HCT116 (cell line): ENCODE measurements around the gene ADGRF4. TPM values are rescaled to one million over a fixed set of nuclear protein-coding genes. Genes with fewer than 3 reads are reported as not detected.

Experiments used
- ATAC-seq: fragments of 200-7000 bp; cut with Tn5 transposase; 2 replicates; pipeline ENCODE4 v1.9.1; 2020; ENCODE audit warnings: mild to moderate bottlenecking, moderate library complexity
- BruUV-seq: library from RNA; stranded (reverse); fragments of 400-500 nt; replicated peaks from 2 replicates; lab custom pipeline; 2021; lab: Mats Ljungman, UMichigan
- CTCF ChIA-PET: fragments of 300-600 bp; sonication (Branson Sonifier 250); formaldehyde crosslinking; loops from one replicate; lab custom pipeline; 2021; ENCODE audit warnings: antibody characterized with exemption; lab: Charles Lee
- POLR2A ChIA-PET: fragments of 300-600, 350-600 bp; sonication (Branson Sonifier 250); formaldehyde crosslinking; loops from one replicate; lab custom pipeline; 2021; ENCODE audit warnings: antibody characterized with exemption; lab: Charles Lee
- RAD21 ChIA-PET, 2 experiments: fragments of 300-600 bp; sonication (Branson Sonifier 250); formaldehyde crosslinking; loops; one replicate each; lab custom pipeline; 2023; ENCODE audit warnings: low total read pairs in 2 of 2; ENCODE audit not compliant: uncharacterized antibody in 2 of 2, unreplicated experiment in 2 of 2, low non-redundant PET in 1 of 2; lab: Charles Lee
- DNase-seq: peaks from one replicate; pipeline ENCODE4 v3.0.0-alpha.2; 2010; ENCODE audit warnings: low read depth, low spot score
- H2AFZ ChIP-seq: fragments of 200-600 bp; shearing (Covaris generic), sonication (generic); 2 replicates; pipeline ENCODE4 v1.6.1; 2017; ENCODE audit warnings: low read depth, mixed run types, mixed read lengths, antibody characterized with exemption, low read length; ENCODE audit not compliant: poor library complexity, severe bottlenecking
- H3K27ac ChIP-seq: 2 replicates; pipeline ENCODE4 v1.5.1; 2012; ENCODE audit warnings: low read depth, low read length
- H3K27me3 ChIP-seq: fragments of 200-600 bp; sonication (generic); 2 replicates; pipeline ENCODE4 v1.6.1; 2016; ENCODE audit warnings: mixed run types, low read length, mixed read lengths; ENCODE audit not compliant: insufficient read depth
- H3K36me3 ChIP-seq, 2 experiments: fragments of 200-500 bp in 1 of 2; fragments of 200-600 bp in 1 of 2; sonication (Bioruptor generic) in 1 of 2; sonication (generic) in 1 of 2; 2 replicates each; pipeline versions ENCODE4 v1.5.1 to v1.6.1; 2014 to 2016; ENCODE audit warnings: low read length in 2 of 2, inconsistent platforms in 1 of 2, mixed read lengths in 1 of 2, mixed run types in 1 of 2; ENCODE audit not compliant: insufficient read depth in 2 of 2, control insufficient read depth in 1 of 2
- H3K4me1 ChIP-seq, 2 experiments: fragments of 200-600 bp in 1 of 2; sonication (generic) in 1 of 2; 2 replicates each; pipeline versions ENCODE4 v1.5.1 to v1.6.1; 2012 to 2017; ENCODE audit warnings: low read length in 2 of 2, inconsistent platforms in 1 of 2, mild to moderate bottlenecking in 1 of 2, mixed read lengths in 1 of 2, mixed run types in 1 of 2, moderate library complexity in 1 of 2; ENCODE audit not compliant: insufficient read depth in 2 of 2, control insufficient read depth in 1 of 2
- H3K4me2 ChIP-seq: fragments of 200-600 bp; sonication (generic); 2 replicates; pipeline ENCODE4 v1.6.1; 2017; ENCODE audit warnings: mixed run types, low read length, mixed read lengths
- H3K4me3 ChIP-seq, 2 experiments: fragments of 200-600 bp in 1 of 2; sonication (generic) in 1 of 2; replicated peaks in 1 of 2; 2 replicates each; pipeline ENCODE4 v1.5.1; 2011 to 2016; ENCODE audit warnings: low read length in 2 of 2, control low read depth in 1 of 2, low read depth in 1 of 2, mild to moderate bottlenecking in 1 of 2, mixed read lengths in 1 of 2, mixed run types in 1 of 2
- H3K79me2 ChIP-seq: fragments of 200-600 bp; sonication (generic); 2 replicates; pipeline ENCODE4 v1.6.1; 2017; ENCODE audit warnings: mild to moderate bottlenecking, mixed run types, low read length, moderate library complexity, mixed read lengths; ENCODE audit not compliant: insufficient read depth
- H3K9ac ChIP-seq: fragments of 200-600 bp; sonication (generic); 2 replicates; pipeline ENCODE4 v1.6.1; 2016; ENCODE audit warnings: low read length, mixed read lengths
- H3K9me2 ChIP-seq: fragments of 200-600 bp; sonication (generic), shearing (Covaris generic); 2 replicates; pipeline ENCODE4 v1.6.1; 2017; ENCODE audit warnings: mixed run types, mild to moderate bottlenecking, moderate library complexity; ENCODE audit not compliant: insufficient read depth
- H3K9me3 ChIP-seq, 2 experiments: fragments of 200-500 bp in 1 of 2; fragments of 200-600 bp in 1 of 2; sonication (Bioruptor generic) in 1 of 2; sonication (generic) in 1 of 2; 2 replicates each; pipeline ENCODE4 v1.6.1; 2014 to 2017; ENCODE audit warnings: low read length in 2 of 2, mixed read lengths in 2 of 2, inconsistent platforms in 1 of 2, low read depth in 1 of 2, mild to moderate bottlenecking in 1 of 2, mixed run types in 1 of 2, moderate library complexity in 1 of 2; ENCODE audit not compliant: control insufficient read depth in 1 of 2, insufficient read depth in 1 of 2
- H4K20me1 ChIP-seq: fragments of 200-600 bp; sonication (generic), shearing (Covaris generic); 2 replicates; pipeline ENCODE4 v1.6.1; 2017; ENCODE audit warnings: mixed run types, mild to moderate bottlenecking, moderate library complexity; ENCODE audit not compliant: insufficient read depth
- ATF3 ChIP-seq: IDR thresholded peaks from 2 replicates; pipeline ENCODE4 v1.6.1; 2012
- CBX3 ChIP-seq: IDR thresholded peaks from 2 replicates; pipeline ENCODE4 v1.6.1; 2012; ENCODE audit warnings: low read depth
- EGR1 ChIP-seq: IDR thresholded peaks from 2 replicates; pipeline ENCODE4 v1.6.1; 2012; ENCODE audit warnings: low read depth
- EZH2 ChIP-seq: fragments of 200-600 bp; sonication (generic); IDR thresholded peaks from 2 replicates; pipeline ENCODE4 v1.6.1; 2017; ENCODE audit warnings: antibody characterized with exemption, mixed run types
- EZH2phosphoT487 ChIP-seq: fragments of 200-600 bp; IDR thresholded peaks from 2 replicates; pipeline ENCODE4 v1.6.1; 2018; ENCODE audit warnings: antibody characterized with exemption, borderline replicate concordance
- JUND ChIP-seq: IDR thresholded peaks from 2 replicates; pipeline ENCODE4 v1.6.1; 2012
- MAX ChIP-seq: IDR thresholded peaks from 2 replicates; pipeline ENCODE4 v1.6.1; 2012
- POLR2AphosphoS5 ChIP-seq: IDR thresholded peaks from 2 replicates; pipeline ENCODE4 v1.6.1; 2011; ENCODE audit warnings: mild to moderate bottlenecking, low read depth, low read length, moderate library complexity
- RAD21 ChIP-seq: IDR thresholded peaks from 2 replicates; pipeline ENCODE4 v1.6.1; 2012; ENCODE audit warnings: low read depth, mild to moderate bottlenecking
- YY1 ChIP-seq: IDR thresholded peaks from 2 replicates; pipeline ENCODE4 v1.6.1; 2011; ENCODE audit warnings: low read length, low read depth, moderate library complexity, mild to moderate bottlenecking; ENCODE audit not compliant: insufficient replicate concordance; ENCODE audit errors: extremely low read depth
- ZNF274 ChIP-seq: fragments of 200-500 bp; sonication (Bioruptor generic); IDR thresholded peaks from 2 replicates; pipeline ENCODE4 v1.6.1; 2014; ENCODE audit warnings: mild to moderate bottlenecking, low read depth, low read length, inconsistent platforms
- intact Hi-C: fragments of 100-400 bp; cut with micrococcal nuclease; formaldehyde crosslinking; loops from 2 replicates; pipeline ENCODE4 v1.10.0; 2022
- total RNA-seq: library from RNA; stranded (reverse); gene quantifications from one replicate; pipeline ENCODE4 v1.2.1, GENCODE V29; 2021; ENCODE audit not compliant: unreplicated experiment

Gene ADGRF4
- total RNA-seq, 1 experiment from 2014 or later: not detected

GRCh38 chr6:47701363-47701762 lies 3.0 kb downstream of the ADGRF4 start:
- H4K20me1 ChIP-seq: no peaks in the 10 kb centered on the region
- no peak overlapping the region for H2AFZ ChIP-seq
- no peaks in the 10 kb centered on the region for H3K9me3 ChIP-seq
- H3K36me3 ChIP-seq: no peaks in the 10 kb centered on the region
- H3K27me3 ChIP-seq: no peaks in the 10 kb centered on the region
- no peak for ATAC-seq
- ChIA-PET RAD21 (no interaction called here), POLR2A (no interaction called here), CTCF (no interaction called here)
- H3K27ac ChIP-seq: no peak overlapping the region
- no peak overlapping the region for H3K4me3 ChIP-seq
- BruUV-seq: no TSS peak
- no peak overlapping the region for H3K9ac ChIP-seq
- no peak for DNase-seq
- peaks cover 0 to 26% of the 10 kb centered on the region in 2 experiments; a peak in 2 of 4 replicates for H3K4me1 ChIP-seq
- no peak overlapping the region for H3K4me2 ChIP-seq
- H3K79me2 ChIP-seq: no peaks in the 10 kb centered on the region
- TF ChIP-seq JUND (no peak), ATF3 (no peak)
- intact Hi-C loops: no loop called here
- no peaks in the 10 kb centered on the region for H3K9me2 ChIP-seq

- Histone ChIP-seq H4K20me1 (no peaks in the 10 kb centered on the region), H3K27ac (no peak overlapping the region), H3K4me1 (no peaks in the 10 kb centered on the region), H3K4me3 (no peak overlapping the region)
- DNase-seq: no peak
- BruUV-seq: no TSS peak
- no peak for TF ChIP-seq CBX3
- no peak for TF ChIP-seq RAD21
- TF ChIP-seq MAX: no peak
- no peak for TF ChIP-seq EGR1
- no peak for TF ChIP-seq POLR2AphosphoS5
- no peak for TF ChIP-seq YY1
- TF ChIP-seq EZH2phosphoT487: no peak
- TF ChIP-seq ZNF274: no peak
- TF ChIP-seq EZH2: no peak
- TF ChIP-seq, all 23 proteins: peak for 0
- ChIA-PET CTCF (no interaction called here), RAD21 (no interaction called here), POLR2A (no interaction called here)
- no peaks in the 10 kb centered on the region for H3K79me2 ChIP-seq
- intact Hi-C loops: no loop called here
- no peak for ATAC-seq
- no peak overlapping the region for H2AFZ ChIP-seq
- H3K4me2 ChIP-seq: no peak overlapping the region
- no peaks in the 10 kb centered on the region for H3K9me3 ChIP-seq
- no peaks in the 10 kb centered on the region for H3K9me2 ChIP-seq
- no peaks in the 10 kb centered on the region for H3K36me3 ChIP-seq
- H3K27me3 ChIP-seq: no peaks in the 10 kb centered on the region
- H3K9ac ChIP-seq: no peak overlapping the region
Observed at GRCh38 chr6:47709160-47709559, 10.8 kb downstream of the ADGRF4 start.
